LNCAP (cell line): ENCODE results near the gene SIN3B.

ENCODE experiments used
- CTCF ChIP-seq: fragments of 450-650 bp; IDR thresholded peaks from 2 replicates; pipeline ENCODE4 v1.5.1; 2017; ENCODE audit warnings: mild to moderate bottlenecking

The SIN3B gene

GRCh38 chr19:16814526-16815100 is 14.6 kb upstream of the SIN3B start:
- TF ChIP-seq CTCF: no peak

GRCh38 chr19:16820056-16820455 is 9.1 kb upstream of the SIN3B start:
- TF ChIP-seq CTCF: no peak

- TF ChIP-seq CTCF: no peak
These were observed 8.1 kb upstream of the SIN3B start for GRCh38 chr19:16821081-16821480.

GRCh38 chr19:16822648-16823047 is 6.5 kb upstream of the SIN3B start:
- TF ChIP-seq CTCF: no peak

- no peak for TF ChIP-seq CTCF
These were observed 4.4 kb upstream of the SIN3B start for GRCh38 chr19:16824658-16825311.

- TF ChIP-seq CTCF: no peak
These were observed 3.7 kb upstream of the SIN3B start for GRCh38 chr19:16825312-16826052.

GRCh38 chr19:16829822-16830289 is 658 bp downstream of the SIN3B start:
- TF ChIP-seq CTCF: no peak
